ENCODE measurements around the gene VIL1.

VIL1 gene

DNA sequence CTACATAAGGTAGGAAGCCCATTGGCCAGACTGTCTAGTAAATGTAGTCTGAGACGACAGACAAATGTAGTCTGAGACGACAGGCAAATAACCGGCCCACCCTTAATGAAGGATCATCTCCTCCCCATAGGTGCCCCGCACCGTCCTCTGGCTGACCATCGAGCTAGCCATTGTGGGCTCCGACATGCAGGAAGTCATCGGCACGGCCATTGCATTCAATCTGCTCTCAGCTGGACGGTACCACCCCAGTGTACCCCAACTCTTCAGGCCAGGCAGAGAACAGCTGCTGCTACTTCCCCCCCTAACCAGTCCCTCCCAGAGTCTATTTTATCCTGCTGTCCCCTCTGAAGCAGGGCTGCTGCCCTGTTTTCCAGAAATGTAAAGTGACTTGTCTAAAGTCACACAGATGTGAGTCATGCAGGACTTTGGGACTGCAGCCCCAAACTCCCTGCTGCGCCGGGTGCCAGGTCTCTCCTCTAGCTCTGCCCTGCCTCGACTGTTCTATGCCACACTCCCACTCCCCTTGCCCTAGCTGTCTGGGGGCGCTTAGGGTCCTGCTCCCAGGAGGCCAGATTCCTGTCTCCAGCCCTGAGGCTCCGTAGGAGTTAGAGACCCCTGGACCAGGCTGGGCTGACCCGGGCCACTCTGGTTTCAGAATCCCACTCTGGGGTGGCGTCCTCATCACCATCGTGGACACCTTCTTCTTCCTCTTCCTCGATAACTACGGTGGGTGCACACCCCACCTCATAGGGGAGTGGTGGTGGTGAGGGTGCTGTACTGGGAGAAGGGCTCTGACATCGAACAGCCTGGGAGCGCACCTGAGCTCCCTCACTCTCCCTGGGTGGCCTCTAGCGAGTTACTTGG, 32.2 kb upstream of the VIL1 start:
- ChIA-PET CTCF (interaction anchor here (0.9 to 1.2 kb wide), 2 partner anchors 84 to 114 kb away, joined by 3 to 4 read pairs; no protein-coding TSS in a partner anchor), POLR2A (no interaction called here)
- no peak for DNase-seq (ENCODE audit: extremely low spot score)
- no peak for TF ChIP-seq ELF4 (IDR thresholded peaks at IDR 0.05)
- no peak for TF ChIP-seq ZNF384 (IDR thresholded peaks at IDR 0.05)
- TF ChIP-seq NFRKB (IDR thresholded peaks at IDR 0.05), result no peak
- no peak for TF ChIP-seq TARDBP (IDR thresholded peaks at IDR 0.05)
- TF ChIP-seq BHLHE40 (IDR thresholded peaks at IDR 0.05; ENCODE audit: borderline replicate concordance), result no peak
- no peak for TF ChIP-seq HDGF (IDR thresholded peaks at IDR 0.05; ENCODE audit: borderline replicate concordance)
- no peak for TF ChIP-seq SUZ12 (IDR thresholded peaks at IDR 0.05)
- TF ChIP-seq CTBP1 (IDR thresholded peaks at IDR 0.05; ENCODE audit: borderline replicate concordance), result no peak
- TF ChIP-seq FOXA1 (IDR thresholded peaks at IDR 0.05), result no peak
- no peak for TF ChIP-seq LEF1 (IDR thresholded peaks at IDR 0.05; ENCODE audit: borderline replicate concordance)
- TF ChIP-seq, protein P1, sequence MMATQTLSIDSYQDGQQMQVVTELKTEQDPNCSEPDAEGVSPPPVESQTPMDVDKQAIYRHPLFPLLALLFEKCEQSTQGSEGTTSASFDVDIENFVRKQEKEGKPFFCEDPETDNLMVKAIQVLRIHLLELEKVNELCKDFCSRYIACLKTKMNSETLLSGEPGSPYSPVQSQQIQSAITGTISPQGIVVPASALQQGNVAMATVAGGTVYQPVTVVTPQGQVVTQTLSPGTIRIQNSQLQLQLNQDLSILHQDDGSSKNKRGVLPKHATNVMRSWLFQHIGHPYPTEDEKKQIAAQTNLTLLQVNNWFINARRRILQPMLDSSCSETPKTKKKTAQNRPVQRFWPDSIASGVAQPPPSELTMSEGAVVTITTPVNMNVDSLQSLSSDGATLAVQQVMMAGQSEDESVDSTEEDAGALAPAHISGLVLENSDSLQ (IDR thresholded peaks at IDR 0.05), result no peak

DNA sequence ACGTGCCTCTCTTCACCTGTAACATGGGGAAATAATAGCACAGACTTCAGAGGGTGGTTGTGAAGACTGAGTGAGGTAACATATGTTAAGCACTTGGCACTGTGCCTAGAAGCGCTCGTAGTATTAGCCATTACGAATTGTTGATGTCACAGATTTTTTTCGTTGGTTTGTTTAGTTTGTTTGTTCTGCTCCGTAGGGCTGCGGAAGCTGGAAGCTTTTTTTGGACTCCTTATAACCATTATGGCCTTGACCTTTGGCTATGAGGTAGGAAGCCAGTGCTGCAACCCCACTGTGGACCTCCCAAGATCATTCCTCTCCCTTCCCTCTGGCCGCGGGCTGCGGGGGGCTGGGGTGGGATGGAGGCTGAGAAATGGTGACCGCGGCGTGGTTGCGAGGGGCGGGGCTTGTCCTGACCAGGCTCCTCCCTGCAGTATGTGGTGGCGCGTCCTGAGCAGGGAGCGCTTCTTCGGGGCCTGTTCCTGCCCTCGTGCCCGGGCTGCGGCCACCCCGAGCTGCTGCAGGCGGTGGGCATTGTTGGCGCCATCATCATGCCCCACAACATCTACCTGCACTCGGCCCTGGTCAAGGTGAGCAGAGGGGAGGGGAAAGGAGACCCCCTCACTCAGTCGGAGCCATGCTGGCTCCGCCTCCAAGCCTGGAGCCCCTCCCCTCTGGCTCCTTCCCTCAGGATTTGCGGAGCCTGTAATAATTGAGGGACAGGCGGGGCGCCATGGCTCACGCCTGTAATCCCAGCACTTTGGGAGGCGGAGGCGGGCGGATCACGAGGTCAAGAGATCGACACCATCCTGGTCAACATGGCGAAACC, 31.3 kb upstream of the VIL1 start:
- DNase-seq (ENCODE audit: extremely low spot score), result peak; percentile 70
- no peak for TF ChIP-seq FOXA1 (IDR thresholded peaks at IDR 0.05)
- no peak for TF ChIP-seq SP1 (IDR thresholded peaks at IDR 0.05)
- TF ChIP-seq SUZ12 (IDR thresholded peaks at IDR 0.05), result no peak
- TF ChIP-seq, protein P1 (IDR thresholded peaks at IDR 0.05), result peak; percentile 88
- peak; percentile 69 for TF ChIP-seq L3MBTL2 (conservative IDR thresholded peaks at IDR 0.05)
- no peak for TF ChIP-seq FOXK2 (IDR thresholded peaks at IDR 0.05)
- no peak for TF ChIP-seq ZNF384 (IDR thresholded peaks at IDR 0.05)
- 0 out of 2 replicates have a peak, but pooled peaks have one; percentile 78 for TF ChIP-seq HDGF (IDR thresholded peaks at IDR 0.05; ENCODE audit: borderline replicate concordance)
- ChIA-PET POLR2A (no interaction called here), CTCF (interaction anchor here (0.9 kb wide), 1 partner anchor 85 kb away, joined by 3 read pairs; no protein-coding TSS in a partner anchor)

DNA sequence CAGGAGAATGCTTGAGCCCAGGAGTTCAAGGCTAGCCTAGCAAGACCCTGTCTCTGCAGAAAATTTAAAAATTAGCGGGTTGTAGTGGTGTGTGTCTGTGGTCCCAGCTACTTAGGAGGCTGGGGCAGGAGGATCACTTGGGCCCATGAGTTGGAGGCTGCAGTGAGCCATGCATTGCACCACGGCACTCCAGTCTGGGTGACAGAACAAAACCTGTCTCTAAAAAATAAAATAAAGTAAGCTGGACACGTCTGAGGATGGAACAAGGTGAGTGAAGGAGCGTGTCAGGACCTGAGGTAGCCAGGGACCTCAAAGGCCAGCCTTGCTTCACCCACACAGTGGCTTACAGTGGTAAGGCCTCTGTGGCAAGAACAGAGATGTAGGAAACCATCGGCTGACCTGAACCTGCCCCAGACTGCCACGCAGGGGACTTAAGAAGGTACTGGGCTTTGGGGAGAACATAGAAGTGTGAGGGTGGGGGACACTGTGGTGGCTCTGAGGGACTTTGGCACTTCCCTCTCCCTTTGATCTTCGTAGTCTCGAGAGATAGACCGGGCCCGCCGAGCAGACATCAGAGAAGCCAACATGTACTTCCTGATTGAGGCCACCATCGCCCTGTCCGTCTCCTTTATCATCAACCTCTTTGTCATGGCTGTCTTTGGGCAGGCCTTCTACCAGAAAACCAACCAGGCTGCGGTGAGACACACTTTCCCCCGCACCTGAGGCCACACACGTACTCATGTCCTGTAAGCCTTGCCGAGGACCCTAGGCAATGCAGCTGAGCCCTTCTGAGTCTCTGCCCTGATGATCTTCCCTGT, 29.4 kb upstream of the VIL1 start:
- DNase-seq (ENCODE audit: extremely low spot score), result no peak
- CTCF ChIA-PET, result no interaction called here
- POLR2A ChIA-PET, result no interaction called here
- no peak for TF ChIP-seq ELF4 (IDR thresholded peaks at IDR 0.05)
- TF ChIP-seq LEF1 (IDR thresholded peaks at IDR 0.05; ENCODE audit: borderline replicate concordance), result no peak
- no peak for TF ChIP-seq TARDBP (IDR thresholded peaks at IDR 0.05)
- TF ChIP-seq CTBP1 (IDR thresholded peaks at IDR 0.05; ENCODE audit: borderline replicate concordance), result no peak
- no peak for TF ChIP-seq L3MBTL2 (conservative IDR thresholded peaks at IDR 0.05)
- no peak for TF ChIP-seq FOXA1 (IDR thresholded peaks at IDR 0.05)
- TF ChIP-seq BHLHE40 (IDR thresholded peaks at IDR 0.05; ENCODE audit: borderline replicate concordance), result no peak
- no peak for TF ChIP-seq FOXK2 (IDR thresholded peaks at IDR 0.05)
- TF ChIP-seq ARNT (IDR thresholded peaks at IDR 0.05), result no peak
- no peak for TF ChIP-seq NFRKB (IDR thresholded peaks at IDR 0.05)
- TF ChIP-seq SP1 (IDR thresholded peaks at IDR 0.05), result no peak
- TF ChIP-seq SUZ12 (IDR thresholded peaks at IDR 0.05), result no peak
- no peak for TF ChIP-seq HDGF (IDR thresholded peaks at IDR 0.05; ENCODE audit: borderline replicate concordance)
- no peak for TF ChIP-seq FOXM1 (IDR thresholded peaks at IDR 0.05; ENCODE audit: borderline replicate concordance)
- TF ChIP-seq, protein P1 (IDR thresholded peaks at IDR 0.05), result no peak
- TF ChIP-seq ZNF384 (IDR thresholded peaks at IDR 0.05), result no peak

DNA sequence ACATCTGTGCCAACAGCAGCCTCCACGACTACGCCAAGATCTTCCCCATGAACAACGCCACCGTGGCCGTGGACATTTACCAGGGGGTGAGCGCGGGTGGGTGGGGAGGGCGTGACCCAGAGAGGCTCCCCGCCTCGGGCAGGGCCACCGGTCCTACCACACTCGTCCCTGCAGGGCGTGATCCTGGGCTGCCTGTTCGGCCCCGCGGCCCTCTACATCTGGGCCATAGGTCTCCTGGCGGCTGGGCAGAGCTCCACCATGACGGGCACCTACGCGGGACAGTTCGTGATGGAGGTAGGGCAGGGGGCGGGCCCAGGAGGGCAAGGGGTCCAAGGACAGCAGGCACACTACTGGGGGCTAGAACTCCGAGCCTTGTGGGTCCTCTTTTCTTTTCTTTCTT, 27.7 kb upstream of the VIL1 start:
- no peak for DNase-seq (ENCODE audit: extremely low spot score)
- ChIA-PET POLR2A (no interaction called here), CTCF (no interaction called here)
- TF ChIP-seq HDGF (IDR thresholded peaks at IDR 0.05; ENCODE audit: borderline replicate concordance) (no peak), TARDBP (IDR thresholded peaks at IDR 0.05) (no peak), FOXA1 (IDR thresholded peaks at IDR 0.05) (no peak), SUZ12 (IDR thresholded peaks at IDR 0.05) (no peak), FOXM1 (IDR thresholded peaks at IDR 0.05; ENCODE audit: borderline replicate concordance) (no peak), FOXK2 (IDR thresholded peaks at IDR 0.05) (no peak), BHLHE40 (IDR thresholded peaks at IDR 0.05; ENCODE audit: borderline replicate concordance) (no peak), LEF1 (IDR thresholded peaks at IDR 0.05; ENCODE audit: borderline replicate concordance) (no peak), L3MBTL2 (conservative IDR thresholded peaks at IDR 0.05) (no peak), ELF4 (IDR thresholded peaks at IDR 0.05) (no peak), CTBP1 (IDR thresholded peaks at IDR 0.05; ENCODE audit: borderline replicate concordance) (no peak), NFRKB (IDR thresholded peaks at IDR 0.05) (no peak), ARNT (IDR thresholded peaks at IDR 0.05) (no peak), SP1 (IDR thresholded peaks at IDR 0.05) (no peak), ZNF384 (IDR thresholded peaks at IDR 0.05) (no peak)
- TF ChIP-seq, protein P1 (IDR thresholded peaks at IDR 0.05), result no peak

Measured in HEK293T (cell line).